H1 (cell line): ENCODE data around the gene PPIL3. TPM values are rescaled to one million over a fixed set of nuclear protein-coding genes. Genes with fewer than 3 reads are reported as not detected.

Experiments used
- BRCA1 ChIP-seq: IDR thresholded peaks from 2 replicates; pipeline ENCODE4 v1.6.1; 2012; ENCODE audit warnings: low read depth, low read length, improper control_type of control experiment
- HDAC6 ChIP-seq: IDR thresholded peaks from one replicate; pipeline ENCODE4 v1.7.1; 2012; ENCODE audit warnings: low read depth, mild to moderate bottlenecking, inconsistent platforms, low read length, moderate library complexity
- KDM1A ChIP-seq: fragments of 200-600, 300-600 bp; sonication (generic); IDR thresholded peaks from 2 replicates; pipeline ENCODE4 v1.7.1; 2016; ENCODE audit warnings: mild to moderate bottlenecking, low read length, borderline replicate concordance
- KDM4A ChIP-seq: IDR thresholded peaks from one replicate; pipeline ENCODE4 v1.7.1; 2012; ENCODE audit warnings: low read depth, mild to moderate bottlenecking, moderate library complexity, low read length, inconsistent platforms; ENCODE audit not compliant: severe bottlenecking
- POU5F1 ChIP-seq: IDR thresholded peaks from 2 replicates; pipeline ENCODE4 v1.6.1; 2011; ENCODE audit warnings: low read depth, mild to moderate bottlenecking, low read length, moderate library complexity
- RAD21 ChIP-seq, 2 experiments: IDR thresholded peaks in 1 of 2; conservative IDR thresholded peaks in 1 of 2; 2 replicates each; pipeline ENCODE4 v1.6.1; 2011; ENCODE audit warnings: low read depth in 2 of 2, low read length in 2 of 2, improper control_type of control experiment in 1 of 2, inconsistent platforms in 1 of 2, mild to moderate bottlenecking in 1 of 2, moderate library complexity in 1 of 2
- RNF2 ChIP-seq: fragments of 200-900, 300-1000 bp; sonication (generic); IDR thresholded peaks from 2 replicates; pipeline ENCODE4 v1.7.1; 2016; ENCODE audit warnings: borderline replicate concordance, low read depth, mild to moderate bottlenecking, antibody characterized with exemption, low read length; ENCODE audit not compliant: poor library complexity, severe bottlenecking; ENCODE audit errors: missing control alignments
- RXRA ChIP-seq: IDR thresholded peaks from 2 replicates; pipeline ENCODE4 v1.6.1; 2011; ENCODE audit warnings: low read depth, mild to moderate bottlenecking, low read length, moderate library complexity; ENCODE audit not compliant: insufficient read depth
- SAP30 ChIP-seq: fragments of 300-600 bp; sonication (generic); IDR thresholded peaks from 2 replicates; pipeline ENCODE4 v1.7.1; 2012; ENCODE audit warnings: low read length, moderate library complexity, mild to moderate bottlenecking, inconsistent platforms; ENCODE audit not compliant: insufficient read depth, insufficient replicate concordance
- SIX5 ChIP-seq: IDR thresholded peaks from 2 replicates; pipeline ENCODE4 v1.6.1; 2011; ENCODE audit warnings: mild to moderate bottlenecking, low read depth, low read length
- SRF ChIP-seq: IDR thresholded peaks from 2 replicates; pipeline ENCODE4 v1.6.1; 2011; ENCODE audit warnings: mild to moderate bottlenecking, low read depth, low read length, moderate library complexity
- TAF7 ChIP-seq: optimal IDR thresholded peaks from 2 replicates; pipeline ENCODE3; 2011; ENCODE audit warnings: low read depth, mild to moderate bottlenecking, inconsistent platforms, low read length, moderate library complexity, borderline replicate concordance
- TCF12 ChIP-seq: IDR thresholded peaks from 2 replicates; pipeline ENCODE4 v1.6.1; 2011; ENCODE audit warnings: low read depth, mild to moderate bottlenecking, low read length
- polyA plus RNA-seq, 7 experiments: library from polyadenylated mRNA; depleted of rRNA in 3 of 7; stranded (reverse) in 5 of 7; unstranded in 2 of 7; fragments of >200 nt in 5 of 7; fragments of 200-250 nt in 2 of 7; gene quantifications; 1 replicate in 5 of 7; 2 replicates in 1 of 7; 4 replicates in 1 of 7; pipeline versions ENCODE4 v1.2.1 to v1.2.3, GENCODE V29; 2011 to 2013; ENCODE audit warnings: missing spikeins in 2 of 7, mixed read lengths in 2 of 7
- total RNA-seq: library from RNA; stranded (reverse); fragmentation: NEBNext Ultra II Directional; extraction: Animal tissue kit (Norgen Biotek cat#: 25700); gene quantifications from 2 replicates; pipeline ENCODE4 v1.2.1, GENCODE V29; 2021
- TF ChIP-seq, protein P1 (sequence below): IDR thresholded peaks from 2 replicates; pipeline ENCODE4 v1.6.1; 2012; ENCODE audit warnings: low read length, inconsistent platforms
- TF ChIP-seq, protein P2 (sequence below): IDR thresholded peaks from 2 replicates; pipeline ENCODE4 v1.6.1; 2012; ENCODE audit warnings: inconsistent platforms

The PPIL3 gene
- total and polyA plus RNA-seq, 2 of the 8 experiments (the other 6 are each of a cell fraction or from before 2014, with no cell fraction given), result 30.4 to 48.7 TPM

DNA sequence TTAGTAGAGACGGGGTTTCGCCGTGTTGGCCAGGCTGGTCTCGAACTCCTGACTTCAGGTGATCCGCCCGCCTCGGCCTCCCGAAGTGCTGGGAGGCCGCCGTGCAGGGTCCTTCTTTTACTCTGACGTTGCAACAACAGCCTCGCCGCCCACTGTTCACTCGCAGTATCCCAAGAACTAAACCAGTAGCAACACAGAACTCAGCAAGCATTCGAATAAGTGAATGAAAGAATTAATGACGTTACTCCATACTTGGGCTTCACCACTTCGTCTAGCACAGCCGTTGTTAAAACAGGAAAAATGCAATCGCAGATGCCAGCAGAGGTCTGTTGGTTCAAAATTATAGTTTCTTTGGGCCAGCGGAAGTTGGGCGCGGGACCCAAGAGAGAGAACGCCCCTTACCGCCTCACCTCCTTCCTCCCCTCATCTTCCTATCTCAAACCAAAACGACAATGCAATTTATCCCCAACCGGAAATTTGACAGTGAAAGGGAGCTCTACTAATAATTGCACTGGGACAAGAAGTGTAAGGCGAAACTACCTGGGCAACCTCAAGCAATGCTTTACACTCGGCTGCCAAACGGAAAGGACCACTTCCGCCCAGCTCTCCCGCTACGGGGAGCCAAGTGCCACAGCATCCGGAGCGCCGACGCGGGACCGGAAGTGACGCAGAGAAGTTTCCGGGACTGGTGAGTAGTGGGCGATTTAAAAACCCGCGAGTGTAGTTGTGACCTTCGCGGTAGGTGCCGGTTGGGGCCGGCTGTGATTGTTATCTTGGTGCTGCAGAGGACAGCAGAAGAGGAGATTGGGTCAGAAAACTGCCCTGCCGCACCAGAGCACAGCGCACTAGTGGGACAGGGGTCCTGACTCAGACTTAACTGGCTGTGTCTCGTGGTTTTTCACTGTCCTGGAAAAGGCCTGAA is at the start of gene PPIL3, which contains the start of gene NIF3L1 (continued):
- TF ChIP-seq KDM1A (no peak), BRCA1 (no peak), KDM4A (peak; percentile 42), SIX5 (peak; percentile 26; the same call in 1 of the 2 replicates), SAP30 (peak; percentile 65), TAF7 (peak; percentile 94), RNF2 (no peak), SRF (no peak), TCF12 (no peak), RXRA (no peak), POU5F1 (no peak), HDAC6 (no peak), RAD21 (IDR thresholded peaks at IDR 0.05 in 1 of 2, conservative IDR thresholded peaks at IDR 0.05 in 1 of 2; ENCODE audit: low read depth in 2 of 2, low read length in 2 of 2) (no peak)
- TF ChIP-seq, protein P1, sequence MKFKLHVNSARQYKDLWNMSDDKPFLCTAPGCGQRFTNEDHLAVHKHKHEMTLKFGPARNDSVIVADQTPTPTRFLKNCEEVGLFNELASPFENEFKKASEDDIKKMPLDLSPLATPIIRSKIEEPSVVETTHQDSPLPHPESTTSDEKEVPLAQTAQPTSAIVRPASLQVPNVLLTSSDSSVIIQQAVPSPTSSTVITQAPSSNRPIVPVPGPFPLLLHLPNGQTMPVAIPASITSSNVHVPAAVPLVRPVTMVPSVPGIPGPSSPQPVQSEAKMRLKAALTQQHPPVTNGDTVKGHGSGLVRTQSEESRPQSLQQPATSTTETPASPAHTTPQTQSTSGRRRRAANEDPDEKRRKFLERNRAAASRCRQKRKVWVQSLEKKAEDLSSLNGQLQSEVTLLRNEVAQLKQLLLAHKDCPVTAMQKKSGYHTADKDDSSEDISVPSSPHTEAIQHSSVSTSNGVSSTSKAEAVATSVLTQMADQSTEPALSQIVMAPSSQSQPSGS, result peak; percentile 80
- TF ChIP-seq, protein P2, sequence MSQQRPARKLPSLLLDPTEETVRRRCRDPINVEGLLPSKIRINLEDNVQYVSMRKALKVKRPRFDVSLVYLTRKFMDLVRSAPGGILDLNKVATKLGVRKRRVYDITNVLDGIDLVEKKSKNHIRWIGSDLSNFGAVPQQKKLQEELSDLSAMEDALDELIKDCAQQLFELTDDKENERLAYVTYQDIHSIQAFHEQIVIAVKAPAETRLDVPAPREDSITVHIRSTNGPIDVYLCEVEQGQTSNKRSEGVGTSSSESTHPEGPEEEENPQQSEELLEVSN, result peak; percentile 37
